Muscle layer of colon (tissue), 2 donors: ENCODE data around the gene FPR1.
A peak's percentile ranks its signal among the peaks of the same experiment; 100 is the strongest.

Experiments used
- H3K27ac ChIP-seq: one replicate; pipeline ENCODE4 v1.7.0; 2013; ENCODE audit warnings: low read depth, mild to moderate bottlenecking, low read length, moderate library complexity
- H3K27me3 ChIP-seq, 2 donors: one replicate each; pipeline ENCODE4 v1.7.0; 2013; ENCODE audit warnings: low read length in 2 of 2, mild to moderate bottlenecking in 2 of 2; ENCODE audit not compliant: insufficient read depth in 2 of 2, control insufficient read depth in 1 of 2
- H3K36me3 ChIP-seq: one replicate; pipeline ENCODE4 v1.7.0; 2013; ENCODE audit warnings: mild to moderate bottlenecking, low read length; ENCODE audit not compliant: insufficient read depth
- H3K4me1 ChIP-seq: one replicate; pipeline ENCODE4 v1.7.0; 2013; ENCODE audit warnings: mild to moderate bottlenecking, low read length; ENCODE audit not compliant: insufficient read depth
- H3K4me3 ChIP-seq, 2 donors: one replicate each; pipeline ENCODE4 v1.7.0; 2013; ENCODE audit warnings: low read length in 2 of 2, low read depth in 1 of 2, mild to moderate bottlenecking in 1 of 2, moderate library complexity in 1 of 2
- H3K9ac ChIP-seq: one replicate; pipeline ENCODE4 v1.7.0; 2013; ENCODE audit warnings: low read length
- H3K9me3 ChIP-seq: one replicate; pipeline ENCODE4 v1.7.0; 2013; ENCODE audit warnings: mild to moderate bottlenecking, low read length
- donor health status: abdominal sarcoma.
- donor health status: Adenocarcinoma of cecum.

FPR1 gene

GRCh38 chr19:51713319-51714285 is 38.1 kb downstream of the FPR1 start:
- H3K9me3 ChIP-seq, result no peaks in the 10 kb centered on the region
- H3K27ac ChIP-seq, result no peak overlapping the region

GRCh38 chr19:51712461-51713081 is 39.1 kb downstream of the FPR1 start:
- Histone ChIP-seq H3K27ac (no peak overlapping the region), H3K9ac (no peak overlapping the region), H3K27me3 (peaks cover 0 to 19% of the 10 kb centered on the region in 2 donors), H3K36me3 (no peaks in the 10 kb centered on the region), H3K4me3 (no peak overlapping the region), H3K4me1 (no peaks in the 10 kb centered on the region), H3K9me3 (no peaks in the 10 kb centered on the region)

More at GRCh38 chr19:51713319-51714285, 38.1 kb downstream of the FPR1 start:
- H3K4me3 ChIP-seq, result no peak overlapping the region
- H3K36me3 ChIP-seq, result no peaks in the 10 kb centered on the region
- no peaks in the 10 kb centered on the region for H3K4me1 ChIP-seq
- no peak overlapping the region for H3K9ac ChIP-seq
- H3K27me3 ChIP-seq, result peaks cover 0 to 21% of the 10 kb centered on the region in 2 donors

- Histone ChIP-seq H3K4me1 (no peaks in the 10 kb centered on the region), H3K27me3 (peaks cover 0 to 19% of the 10 kb centered on the region in 2 donors), H3K4me3 (no peak overlapping the region), H3K9me3 (no peaks in the 10 kb centered on the region), H3K27ac (no peak overlapping the region), H3K36me3 (peaks cover 5% of the 10 kb centered on the region), H3K9ac (no peak overlapping the region)
Measured at GRCh38 chr19:51711702-51712101, 40.0 kb downstream of the FPR1 start.

GRCh38 chr19:51710163-51710562 is 41.5 kb downstream of the FPR1 start:
- Histone ChIP-seq H3K27ac (no peak overlapping the region), H3K4me1 (peaks cover 3% of the 10 kb centered on the region), H3K27me3 (peaks cover 0 to 13% of the 10 kb centered on the region in 2 donors), H3K4me3 (no peak overlapping the region), H3K9me3 (no peaks in the 10 kb centered on the region), H3K36me3 (peaks cover 10% of the 10 kb centered on the region), H3K9ac (no peak overlapping the region)

GRCh38 chr19:51709575-51709974 is 42.1 kb downstream of the FPR1 start:
- Histone ChIP-seq H3K4me1 (peaks cover 9% of the 10 kb centered on the region), H3K9me3 (no peaks in the 10 kb centered on the region), H3K9ac (no peak overlapping the region), H3K36me3 (peaks cover 12% of the 10 kb centered on the region), H3K27me3 (peaks cover 0 to 13% of the 10 kb centered on the region in 2 donors), H3K4me3 (no peak overlapping the region), H3K27ac (no peak overlapping the region)

GRCh38 chr19:51708811-51709210 is 42.9 kb downstream of the FPR1 start:
- Histone ChIP-seq H3K36me3 (peaks cover 12% of the 10 kb centered on the region), H3K27ac (no peak overlapping the region), H3K4me3 (no peak overlapping the region), H3K9ac (no peak overlapping the region), H3K4me1 (peaks cover 9% of the 10 kb centered on the region), H3K27me3 (peaks cover 0 to 12% of the 10 kb centered on the region in 2 donors), H3K9me3 (no peaks in the 10 kb centered on the region)

- Histone ChIP-seq H3K4me3 (no peak overlapping the region), H3K27ac (no peak overlapping the region), H3K9ac (no peak overlapping the region), H3K27me3 (no peaks in the 10 kb centered on the region), H3K4me1 (peaks cover 26% of the 10 kb centered on the region), H3K36me3 (peaks cover 12% of the 10 kb centered on the region), H3K9me3 (no peaks in the 10 kb centered on the region)
Measured at GRCh38 chr19:51706885-51707284, 44.8 kb downstream of the FPR1 start.

- Histone ChIP-seq H3K4me3 (no peak overlapping the region), H3K27me3 (no peaks in the 10 kb centered on the region), H3K9ac (no peak overlapping the region), H3K36me3 (peaks cover 12% of the 10 kb centered on the region), H3K9me3 (no peaks in the 10 kb centered on the region), H3K27ac (no peak overlapping the region), H3K4me1 (peaks cover 26% of the 10 kb centered on the region)
Measured at GRCh38 chr19:51706296-51706695, 45.4 kb downstream of the FPR1 start.

GRCh38 chr19:51704626-51705025 is 47.1 kb downstream of the FPR1 start:
- peaks cover 26% of the 10 kb centered on the region for H3K4me1 ChIP-seq
- no peaks in the 10 kb centered on the region for H3K27me3 ChIP-seq
- H3K36me3 ChIP-seq, result peaks cover 13% of the 10 kb centered on the region
- peak overlapping the region; percentile 87 for H3K9ac ChIP-seq
- peak overlapping the region; percentile 63 to 77 for H3K4me3 ChIP-seq
- H3K27ac ChIP-seq, result peak overlapping the region; percentile 95
- H3K9me3 ChIP-seq, result no peaks in the 10 kb centered on the region

- Histone ChIP-seq H3K4me3 (peak overlapping the region; percentile 63 to 77), H3K36me3 (peaks cover 20% of the 10 kb centered on the region), H3K4me1 (peaks cover 26% of the 10 kb centered on the region), H3K27me3 (no peaks in the 10 kb centered on the region), H3K27ac (peak overlapping the region; percentile 95), H3K9me3 (no peaks in the 10 kb centered on the region), H3K9ac (peak overlapping the region; percentile 87)
Measured at GRCh38 chr19:51703575-51704515, 47.8 kb downstream of the FPR1 start.
